ENCODE results near the gene DISP2. TPM values are rescaled to one million over a fixed set of nuclear protein-coding genes. Genes with fewer than 3 reads are reported as not detected.

The DISP2 gene
- total RNA-seq, 1 experiment from 2014 or later, result not detected

GRCh38 chr15:40377606-40378005 is 19.6 kb downstream of the DISP2 start:
- DNase-seq (ENCODE audit: low read depth), result no peak
- in situ Hi-C loops (cut with HindIII; ENCODE audit: low pct_unique_long_range_greater_than_20kb, low sequenced_read_pairs), result no loop called here

- in situ Hi-C loops (cut with HindIII; ENCODE audit: low pct_unique_long_range_greater_than_20kb, low sequenced_read_pairs), result no loop called here
These were observed 21.4 kb downstream of the DISP2 start for GRCh38 chr15:40379374-40379773.

GRCh38 chr15:40379853-40380252 is 21.8 kb downstream of the DISP2 start:
- peak; percentile 38 for DNase-seq (ENCODE audit: low read depth)
- in situ Hi-C loops (cut with HindIII; ENCODE audit: low pct_unique_long_range_greater_than_20kb, low sequenced_read_pairs), result no loop called here

More at GRCh38 chr15:40379374-40379773, 21.4 kb downstream of the DISP2 start:
- DNase-seq (ENCODE audit: low read depth), result no peak

GRCh38 chr15:40380636-40381035 is 22.6 kb downstream of the DISP2 start:
- DNase-seq (ENCODE audit: low read depth), result no peak
- in situ Hi-C loops (cut with HindIII; ENCODE audit: low pct_unique_long_range_greater_than_20kb, low sequenced_read_pairs), result no loop called here

GRCh38 chr15:40381818-40382529 is 24.0 kb downstream of the DISP2 start:
- in situ Hi-C loops (cut with HindIII; ENCODE audit: low pct_unique_long_range_greater_than_20kb, low sequenced_read_pairs), result no loop called here
- DNase-seq (ENCODE audit: low read depth), result no peak

GRCh38 chr15:40382580-40383456 is 24.8 kb downstream of the DISP2 start, which contains the start of gene KNSTRN:
TSS of gene KNSTRN (plus strand) at chr15:40382721. CDS start at chr15:40382836, 115 bp downstream.
- peak; percentile 72 for DNase-seq (ENCODE audit: low read depth)
- in situ Hi-C loops (cut with HindIII; ENCODE audit: low pct_unique_long_range_greater_than_20kb, low sequenced_read_pairs), result no loop called here

GRCh38 chr15:40386480-40386879 is 28.5 kb downstream of the DISP2 start:
- no peak for DNase-seq (ENCODE audit: low read depth)

GRCh38 chr15:40388941-40389823 is 31.2 kb downstream of the DISP2 start:
- in situ Hi-C loops (cut with HindIII; ENCODE audit: low pct_unique_long_range_greater_than_20kb, low sequenced_read_pairs), result no loop called here
- no peak for DNase-seq (ENCODE audit: low read depth)

More at GRCh38 chr15:40386480-40386879, 28.5 kb downstream of the DISP2 start:
- in situ Hi-C loops (cut with HindIII; ENCODE audit: low pct_unique_long_range_greater_than_20kb, low sequenced_read_pairs), result no loop called here

GRCh38 chr15:40389824-40390595 is 32.0 kb downstream of the DISP2 start:
- in situ Hi-C loops (cut with HindIII; ENCODE audit: low pct_unique_long_range_greater_than_20kb, low sequenced_read_pairs), result no loop called here
- DNase-seq (ENCODE audit: low read depth), result no peak

- in situ Hi-C loops (cut with HindIII; ENCODE audit: low pct_unique_long_range_greater_than_20kb, low sequenced_read_pairs), result no loop called here
- no peak for DNase-seq (ENCODE audit: low read depth)
These were observed 35.2 kb downstream of the DISP2 start for GRCh38 chr15:40392986-40393948.

GRCh38 chr15:40397688-40398412 is 39.8 kb downstream of the DISP2 start:
- DNase-seq (ENCODE audit: low read depth), result no peak
- in situ Hi-C loops (cut with HindIII; ENCODE audit: low pct_unique_long_range_greater_than_20kb, low sequenced_read_pairs), result no loop called here

- in situ Hi-C loops (cut with HindIII; ENCODE audit: low pct_unique_long_range_greater_than_20kb, low sequenced_read_pairs), result no loop called here
- no peak for DNase-seq (ENCODE audit: low read depth)
These were observed 40.4 kb downstream of the DISP2 start for GRCh38 chr15:40398413-40398873.

GRCh38 chr15:40399370-40399769 is 41.4 kb downstream of the DISP2 start:
- no peak for DNase-seq (ENCODE audit: low read depth)
- in situ Hi-C loops (cut with HindIII; ENCODE audit: low pct_unique_long_range_greater_than_20kb, low sequenced_read_pairs), result no loop called here

- in situ Hi-C loops (cut with HindIII; ENCODE audit: low pct_unique_long_range_greater_than_20kb, low sequenced_read_pairs), result no loop called here
- peak; percentile 89 for DNase-seq (ENCODE audit: low read depth)
These were observed 47.7 kb downstream of the DISP2 start, which contains the start of gene IVD for GRCh38 chr15:40405501-40406381. TSS of gene IVD (plus strand) at chr15:40405795. CDS start at chr15:40405828, 33 bp downstream.

All from Caki2 (cell line).